Activated effector memory CD4-positive, alpha-beta T cell treated with anti-CD3 and anti-CD28 coated beads, Interleukin-2, amount 50 U/mL, for 16 hours (primary cell): ENCODE results near the gene TIMM10B.

ENCODE experiments used
- DNase-seq: peaks from one replicate; pipeline ENCODE4 v3.0.0-alpha.2; 2020

The TIMM10B gene

GRCh38 chr11:6473451-6474412 is 7.6 kb upstream of the TIMM10B start, which contains the start of gene TRIM3:
TRIM3 (minus strand) TSS chr11:6473941; CDS start chr11:6465695, 8,246 bp downstream.
- DNase-seq: peak; percentile 92

DNA sequence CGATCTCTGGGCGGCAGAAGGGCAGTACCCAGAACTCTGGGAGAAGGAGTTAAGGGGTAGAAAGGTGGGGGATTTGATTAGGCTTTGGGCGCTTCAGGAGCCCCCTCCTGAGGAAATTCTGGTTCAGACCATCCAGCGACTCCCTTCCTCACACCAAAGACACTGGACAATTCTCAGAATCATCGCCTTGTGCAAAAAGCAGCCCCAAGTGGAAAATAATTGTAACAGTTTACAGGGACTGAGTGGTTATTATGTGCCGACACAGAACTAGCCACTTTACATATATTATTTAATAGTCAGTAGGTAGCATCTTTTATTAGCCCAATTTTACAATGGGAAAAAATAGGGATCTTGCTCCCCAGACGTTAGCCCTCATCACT is 6.9 kb upstream of the TIMM10B start:
- no peak for DNase-seq

- no peak for DNase-seq
Measured at GRCh38 chr11:6474806-6475500, 6.3 kb upstream of the TIMM10B start.

- no peak for DNase-seq
Measured at GRCh38 chr11:6475936-6476335, 5.4 kb upstream of the TIMM10B start.

- no peak for DNase-seq
Measured at GRCh38 chr11:6476571-6476970, 4.7 kb upstream of the TIMM10B start.

DNA sequence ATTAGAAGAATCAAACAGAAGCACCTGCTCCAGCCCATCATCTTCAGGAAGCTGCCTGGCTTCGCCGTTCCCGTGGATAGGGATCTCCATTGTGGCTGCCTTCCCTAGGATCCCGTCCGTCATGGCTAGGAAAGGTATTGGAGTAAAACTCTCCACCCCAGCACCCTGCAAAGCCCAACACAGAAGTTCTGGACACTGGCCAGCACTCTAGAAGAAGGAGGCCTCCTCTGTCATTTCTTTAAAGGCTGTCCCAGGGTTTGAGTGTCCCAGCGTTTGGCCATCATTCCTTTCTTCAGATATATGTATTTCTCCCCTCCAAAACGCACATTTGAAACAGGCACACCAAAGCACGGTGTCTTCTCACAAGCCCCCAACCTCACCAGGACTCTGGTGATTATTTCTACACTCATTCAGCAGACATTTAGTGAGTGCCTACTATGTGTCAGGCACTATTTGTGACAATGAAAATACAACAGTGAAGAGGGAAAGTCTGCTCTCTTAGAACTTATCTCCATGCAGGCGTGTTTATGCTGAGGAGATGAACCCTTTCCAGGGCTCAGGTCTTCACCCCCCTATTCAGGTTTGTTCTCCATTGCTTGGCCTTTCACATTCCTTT is 894 bp upstream of the TIMM10B start:
- DNase-seq: no peak

DNA sequence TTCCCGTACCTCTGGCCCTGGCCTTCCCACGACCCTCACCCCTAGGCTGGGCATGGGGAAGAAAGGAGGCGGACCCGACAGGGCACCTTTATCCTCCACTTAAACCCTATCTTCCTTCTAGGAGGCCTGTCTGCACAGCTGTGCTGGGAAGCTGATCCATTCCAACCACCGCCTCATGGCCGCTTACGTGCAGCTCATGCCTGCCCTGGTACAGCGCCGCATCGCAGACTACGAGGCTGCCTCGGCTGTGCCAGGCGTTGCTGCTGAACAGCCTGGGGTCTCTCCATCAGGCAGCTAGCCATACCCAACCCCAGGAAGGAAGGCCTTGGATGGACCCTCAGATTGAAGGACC is 599 bp downstream of the TIMM10B start:
- peak; percentile 67 for DNase-seq

DNA sequence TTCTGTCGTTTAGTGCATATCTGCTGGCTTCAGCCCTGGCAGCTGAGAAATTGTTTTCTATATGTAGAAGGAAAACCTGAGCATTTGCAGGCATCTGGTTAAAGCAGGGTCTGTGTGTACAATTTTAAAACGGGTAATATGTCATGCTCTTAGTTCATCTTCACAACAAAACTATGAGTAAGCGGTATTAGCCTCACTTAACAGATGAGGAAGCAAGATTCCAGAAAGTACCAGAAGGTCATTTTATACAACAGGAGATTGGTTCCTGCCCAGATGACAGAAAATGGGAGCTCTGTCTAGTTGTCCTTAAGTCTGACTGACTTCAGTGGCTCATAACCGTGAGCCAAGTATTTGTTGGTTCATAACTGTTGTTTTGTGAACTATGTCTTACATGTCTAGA is 1.1 kb downstream of the TIMM10B start:
- DNase-seq: no peak

DNA sequence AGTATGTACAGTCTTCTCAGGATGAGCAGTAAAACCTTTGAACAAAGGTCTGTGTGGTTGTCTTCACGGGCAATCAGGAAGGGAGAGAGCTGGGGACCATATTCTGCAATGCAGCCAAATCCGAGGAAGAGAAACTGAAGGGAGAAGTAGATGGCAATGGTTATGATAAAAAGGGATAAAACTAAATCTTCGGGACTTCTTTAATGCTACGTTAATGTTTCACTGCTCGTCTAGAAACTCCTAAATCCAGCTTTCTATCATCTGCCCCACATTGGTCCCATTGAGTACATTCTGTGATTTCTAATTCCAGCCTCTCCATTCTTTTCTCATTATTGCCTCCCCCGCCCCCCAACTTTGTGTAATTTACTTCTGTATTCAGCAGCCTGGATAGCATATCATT is 1.7 kb downstream of the TIMM10B start:
- no peak for DNase-seq

DNA sequence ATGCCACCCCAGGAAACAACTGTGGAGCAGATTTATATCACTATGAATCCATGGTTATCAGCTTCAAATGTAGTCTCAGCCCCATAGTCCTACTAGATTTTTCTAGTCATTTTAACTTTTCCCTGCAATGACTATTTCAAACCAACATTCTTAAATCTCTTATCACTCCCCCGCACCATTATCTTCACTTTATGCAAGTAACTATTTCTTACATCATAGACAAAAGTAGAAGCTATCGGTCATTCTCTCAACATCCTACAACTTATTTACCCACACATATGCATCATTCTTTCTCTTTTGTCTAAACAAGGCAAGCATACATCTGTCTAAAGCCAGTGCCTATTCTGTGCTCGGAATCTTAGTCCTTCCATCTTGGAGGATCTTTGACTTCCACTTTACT is 4.4 kb downstream of the TIMM10B start:
- no peak for DNase-seq

GRCh38 chr11:6486256-6486655 is 5.0 kb downstream of the TIMM10B start:
- no peak for DNase-seq

DNA sequence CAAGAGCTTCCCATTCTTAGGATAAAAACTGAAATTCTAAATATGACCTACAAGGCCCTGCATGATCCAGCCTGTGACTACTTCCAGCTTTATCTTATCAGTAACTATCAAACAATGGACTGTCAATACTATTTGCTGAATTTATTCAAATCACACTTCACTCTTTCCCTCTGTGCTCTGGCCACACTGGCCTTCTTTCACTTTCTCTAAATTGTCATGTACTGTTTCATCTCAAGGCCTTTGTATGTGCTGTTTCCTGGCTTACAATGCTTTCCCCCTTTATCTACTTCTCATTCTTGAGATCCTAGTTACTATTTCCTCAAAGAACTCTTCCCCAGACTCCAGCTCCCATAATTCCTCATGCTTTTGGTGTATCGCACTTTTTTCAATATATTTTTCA is 5.6 kb downstream of the TIMM10B start:
- DNase-seq: no peak

- no peak for DNase-seq
Measured at GRCh38 chr11:6488342-6488741, 7.0 kb downstream of the TIMM10B start.

DNA sequence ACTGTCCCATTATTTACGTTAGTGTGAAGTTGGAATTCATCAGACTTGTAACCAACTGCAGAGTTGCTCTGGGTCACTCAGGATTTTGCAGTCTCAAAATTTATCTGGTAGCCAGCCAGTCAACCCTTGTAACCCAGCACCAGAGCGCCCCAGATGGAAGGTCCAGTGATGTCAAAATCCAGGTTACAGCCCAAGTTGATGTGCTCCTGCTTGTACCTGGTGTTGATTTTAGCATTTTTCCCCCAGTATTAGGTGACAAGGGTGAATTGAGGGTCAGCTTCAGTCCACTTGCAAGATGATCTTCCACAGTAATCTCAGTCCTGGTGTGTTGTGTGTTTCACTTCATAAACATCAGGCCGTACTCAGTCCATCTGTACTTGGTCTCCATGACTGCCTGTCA is 7.5 kb downstream of the TIMM10B start:
- no peak for DNase-seq

DNA sequence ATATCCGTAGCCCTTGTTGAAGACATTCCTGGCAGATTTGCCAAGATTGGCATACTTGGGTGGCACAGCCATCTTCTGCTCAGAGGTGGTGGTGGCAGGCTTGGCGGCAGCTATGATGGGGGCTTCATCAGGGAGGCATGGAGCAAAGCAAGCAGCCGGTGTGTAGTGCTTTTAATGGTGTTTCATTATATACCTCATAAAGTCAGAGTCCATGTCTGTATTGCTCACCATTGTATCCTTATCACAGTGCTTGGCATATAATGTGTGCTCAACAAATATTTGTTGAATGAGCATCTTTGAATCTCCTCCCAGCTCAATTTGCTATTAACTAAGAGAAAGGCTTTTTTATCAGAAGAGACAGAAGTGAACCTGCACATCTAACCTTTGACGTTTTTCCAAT is 8.0 kb downstream of the TIMM10B start:
- DNase-seq: no peak

- no peak for DNase-seq
Measured at GRCh38 chr11:6497069-6497839, 16.0 kb downstream of the TIMM10B start, which contains the start of gene DNHD1. DNHD1 (plus strand) TSS chr11:6497280; CDS start chr11:6498216, 936 bp downstream.

DNA sequence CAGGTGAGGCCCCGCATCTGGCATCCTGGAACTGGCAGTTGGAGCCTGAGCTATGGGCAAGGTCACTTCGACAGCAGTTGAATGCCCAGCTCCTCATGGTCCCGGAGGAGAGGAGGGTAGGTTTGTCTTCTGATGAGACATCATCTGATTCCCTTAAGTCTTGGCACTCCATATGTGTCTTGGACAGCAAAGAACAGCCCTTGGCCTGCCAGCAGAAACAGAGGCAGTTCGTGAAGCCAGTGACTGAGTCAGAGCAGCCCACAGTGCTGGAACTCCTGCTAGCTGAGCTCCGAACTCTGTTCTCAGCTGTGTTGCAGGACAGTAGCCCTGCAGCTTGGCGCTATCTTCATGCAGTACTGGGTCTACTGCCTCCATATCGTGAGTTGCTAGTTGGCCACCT is 16.8 kb downstream of the TIMM10B start:
- no peak for DNase-seq

DNA sequence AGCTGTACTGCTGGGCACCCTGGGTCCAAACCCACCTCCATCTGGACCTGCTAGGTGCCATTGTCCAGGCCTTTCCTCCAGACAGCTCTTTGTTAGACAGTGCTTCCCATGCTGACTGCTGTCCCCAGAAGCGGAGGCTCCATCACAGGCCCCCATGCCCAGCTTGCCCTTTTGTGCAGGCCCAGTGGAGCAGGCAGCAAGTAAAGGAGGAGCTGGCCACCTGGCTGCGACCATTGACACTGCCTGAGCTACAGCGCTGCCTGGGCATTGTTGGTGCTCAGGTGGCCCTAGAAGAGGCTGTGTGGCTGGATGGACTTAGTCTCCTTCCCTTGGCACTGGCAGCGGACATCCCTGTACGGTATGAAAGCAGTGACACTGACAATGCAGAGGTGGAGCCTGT is 17.2 kb downstream of the TIMM10B start:
- DNase-seq: no peak

DNA sequence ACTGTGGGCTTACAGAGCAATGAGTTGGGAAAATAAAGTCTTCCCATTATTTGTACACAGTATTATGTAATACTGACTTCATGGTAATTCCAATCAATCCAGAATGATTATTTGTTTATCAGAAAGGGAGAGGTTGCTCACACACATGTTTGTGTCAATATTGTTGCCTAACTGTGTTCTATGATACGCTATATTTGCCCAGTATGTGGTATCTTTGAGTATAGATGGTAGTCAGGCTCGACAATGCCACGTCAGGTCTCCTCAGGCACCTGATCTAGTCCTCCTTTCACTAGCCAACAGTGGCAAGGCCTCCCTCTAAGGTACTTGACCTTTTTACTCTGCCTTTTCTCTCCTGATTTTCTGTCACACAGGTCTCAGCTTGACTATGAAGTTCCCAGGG is 21.1 kb downstream of the TIMM10B start:
- DNase-seq: no peak

- no peak for DNase-seq
Measured at GRCh38 chr11:6504166-6504565, 22.9 kb downstream of the TIMM10B start.

- no peak for DNase-seq
Measured at GRCh38 chr11:6505577-6506240, 24.4 kb downstream of the TIMM10B start.

DNA sequence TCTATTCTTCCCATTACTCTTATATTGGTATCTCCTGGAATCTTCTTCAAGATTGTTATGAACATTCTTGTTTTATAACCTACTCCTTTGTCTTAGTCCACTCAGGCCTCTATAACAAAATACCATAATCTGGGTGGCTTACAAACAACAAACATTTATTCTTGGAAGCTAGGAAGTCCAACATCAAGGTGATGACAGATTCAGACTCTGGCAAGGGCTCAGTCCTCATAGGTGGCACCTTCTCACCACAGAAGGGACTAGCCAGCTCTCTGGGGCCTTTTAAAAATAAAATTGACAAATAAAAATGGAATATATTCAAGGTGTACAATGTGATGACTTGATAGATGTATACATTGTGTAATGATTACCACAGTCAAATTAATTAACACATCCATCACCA is 35.6 kb downstream of the TIMM10B start:
- no peak for DNase-seq
